Esophagus muscularis mucosa (tissue), 4 donors: ENCODE measurements around the gene ENPP3. TPM values are rescaled to one million over a fixed set of nuclear protein-coding genes. Genes with fewer than 3 reads are reported as not detected.

Source experiments
- DNase-seq: peaks from one replicate; pipeline ENCODE4 v3.0.0-alpha.2; 2017; ENCODE audit errors: extremely low spot score
- H3K27ac ChIP-seq, 4 donors: fragments of 200-600 bp; sonication (generic); replicated peaks in 1 of 4; 1 replicate in 3 of 4; 2 replicates in 1 of 4; pipeline ENCODE4 v1.5.1; 2016 to 2019; ENCODE audit warnings: mild to moderate bottlenecking in 1 of 4
- H3K27me3 ChIP-seq, 4 donors: fragments of 200-600 bp; sonication (generic); one replicate each; pipeline versions ENCODE4 v1.5.1 to v1.6.0; 2016 to 2019
- H3K36me3 ChIP-seq, 4 donors: fragments of 200-600 bp; sonication (generic); one replicate each; pipeline ENCODE4 v1.5.1; 2016 to 2019
- H3K4me1 ChIP-seq, 4 donors: fragments of 200-600 bp; sonication (generic); one replicate each; pipeline ENCODE4 v1.5.1; 2016 to 2019
- H3K4me3 ChIP-seq, 4 donors: fragments of 200-600 bp; sonication (generic); 1 replicate in 2 of 4; 2 replicates in 2 of 4; pipeline ENCODE4 v1.5.1; 2016 to 2019; ENCODE audit warnings: mild to moderate bottlenecking in 4 of 4, moderate library complexity in 1 of 4
- H3K9me3 ChIP-seq, 4 donors: fragments of 200-600 bp; sonication (generic); 1 replicate in 3 of 4; 2 replicates in 1 of 4; pipeline ENCODE4 v1.5.1; 2016 to 2019
- EP300 ChIP-seq: sonication (generic); formaldehyde crosslinking; IDR thresholded peaks from one replicate; pipeline ENCODE4 v1.6.1; 2017; ENCODE audit warnings: antibody characterized with exemption
- POLR2A ChIP-seq: fragments of 450-650 bp; IDR thresholded peaks from one replicate; pipeline ENCODE4 v1.6.1; 2017; ENCODE audit warnings: antibody characterized with exemption, moderate library complexity, mild to moderate bottlenecking, low read depth
- POLR2AphosphoS5 ChIP-seq, 2 donors: sonication (generic); formaldehyde crosslinking; IDR thresholded peaks; one replicate each; pipeline ENCODE4 v1.6.1; 2017; ENCODE audit warnings: antibody characterized with exemption in 2 of 2
- WGBS: methylation state at CpG from one replicate; pipeline ENCODE4 v1.1.5; 2018; 5-methylcytosine and 5-hydroxymethylcytosine counted together
- intact Hi-C: fragments of 100-400 bp; cut with DNase I; formaldehyde crosslinking; loops from one replicate; pipeline ENCODE4 v1.15.1; 2023
- total RNA-seq, 4 donors: library from RNA; depleted of rRNA; stranded (reverse); fragments of >200 nt; gene quantifications; one replicate each; pipeline versions ENCODE4 v1.1.0 to v1.2.1, GENCODE V29; 2016
- TF ChIP-seq, protein P1 (sequence below), 3 experiments: fragments of 200-600 bp in 2 of 3; fragments of 450-650 bp in 1 of 3; sonication (generic) in 2 of 3; IDR thresholded peaks; one replicate each; pipeline ENCODE4 v1.5.1; 2017 to 2019; ENCODE audit warnings: antibody characterized with exemption in 3 of 3, mild to moderate bottlenecking in 2 of 3, moderate library complexity in 1 of 3

The ENPP3 gene
- total RNA-seq, 4 donors from 2014 or later, result 0.42 to 0.78 (median 0.59) TPM

DNA sequence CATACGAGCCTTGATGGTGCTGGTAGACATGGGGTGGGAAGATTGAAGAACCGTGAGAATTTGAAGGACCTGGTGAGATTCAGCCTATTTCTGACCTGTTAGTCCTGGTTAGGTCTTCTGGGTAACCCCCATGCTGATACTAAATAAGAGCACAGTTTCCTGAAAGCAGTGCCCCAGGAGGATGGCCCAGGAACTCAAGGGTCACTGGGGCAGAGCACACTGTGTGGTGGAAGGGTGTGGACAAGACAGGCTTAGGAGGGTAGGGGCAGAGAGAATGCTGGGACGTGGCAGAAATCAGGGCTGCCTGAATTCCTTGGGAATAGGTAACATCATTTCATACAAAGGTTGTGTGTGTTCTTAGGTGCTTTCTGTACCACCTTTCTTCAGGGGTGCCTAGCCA lies 138.8 kb downstream of the ENPP3 start:
- DNase-seq, result no peak
- WGBS, result 80% methylated on average over 3 of the region's 3 CpGs
- no peaks in the 10 kb centered on the region for H3K9me3 ChIP-seq
- TF ChIP-seq, protein P1, sequence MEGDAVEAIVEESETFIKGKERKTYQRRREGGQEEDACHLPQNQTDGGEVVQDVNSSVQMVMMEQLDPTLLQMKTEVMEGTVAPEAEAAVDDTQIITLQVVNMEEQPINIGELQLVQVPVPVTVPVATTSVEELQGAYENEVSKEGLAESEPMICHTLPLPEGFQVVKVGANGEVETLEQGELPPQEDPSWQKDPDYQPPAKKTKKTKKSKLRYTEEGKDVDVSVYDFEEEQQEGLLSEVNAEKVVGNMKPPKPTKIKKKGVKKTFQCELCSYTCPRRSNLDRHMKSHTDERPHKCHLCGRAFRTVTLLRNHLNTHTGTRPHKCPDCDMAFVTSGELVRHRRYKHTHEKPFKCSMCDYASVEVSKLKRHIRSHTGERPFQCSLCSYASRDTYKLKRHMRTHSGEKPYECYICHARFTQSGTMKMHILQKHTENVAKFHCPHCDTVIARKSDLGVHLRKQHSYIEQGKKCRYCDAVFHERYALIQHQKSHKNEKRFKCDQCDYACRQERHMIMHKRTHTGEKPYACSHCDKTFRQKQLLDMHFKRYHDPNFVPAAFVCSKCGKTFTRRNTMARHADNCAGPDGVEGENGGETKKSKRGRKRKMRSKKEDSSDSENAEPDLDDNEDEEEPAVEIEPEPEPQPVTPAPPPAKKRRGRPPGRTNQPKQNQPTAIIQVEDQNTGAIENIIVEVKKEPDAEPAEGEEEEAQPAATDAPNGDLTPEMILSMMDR (IDR thresholded peaks at IDR 0.05), result no peak
- TF ChIP-seq POLR2AphosphoS5 (IDR thresholded peaks at IDR 0.05), result no peak
- no peak for TF ChIP-seq EP300
- TF ChIP-seq POLR2A, result no peak
- H3K4me1 ChIP-seq, result peaks cover 0 to 25% (median 19%) of the 10 kb centered on the region in 4 donors
- no peaks in the 10 kb centered on the region for H3K27me3 ChIP-seq
- H3K36me3 ChIP-seq, result no peaks in the 10 kb centered on the region
- H3K4me3 ChIP-seq, result no peak overlapping the region
- H3K27ac ChIP-seq, result no peak overlapping the region
- intact Hi-C loops, result no loop called here

DNA sequence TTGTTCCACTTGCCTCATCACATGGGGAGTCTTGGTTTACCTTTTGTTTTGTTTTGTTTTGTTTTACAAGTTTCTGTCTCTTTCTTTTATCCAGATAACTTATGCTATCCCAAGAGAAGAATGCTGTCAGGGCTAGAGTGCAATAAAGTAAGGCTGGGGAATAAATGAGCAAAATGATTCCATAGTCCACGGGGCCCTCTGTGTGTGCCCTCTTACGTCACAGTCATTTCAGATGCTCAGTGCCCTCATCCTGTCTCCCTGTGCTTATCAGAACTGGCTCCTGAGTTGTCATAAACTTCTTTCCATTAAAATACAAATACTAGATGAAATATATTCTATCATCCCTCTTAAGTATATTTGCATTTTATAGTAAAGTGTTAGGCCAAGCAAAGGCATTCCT lies 139.9 kb downstream of the ENPP3 start:
- Histone ChIP-seq H3K27ac (no peak overlapping the region), H3K9me3 (no peaks in the 10 kb centered on the region), H3K4me1 (peaks cover 0 to 25% (median 19%) of the 10 kb centered on the region in 4 donors), H3K4me3 (no peak overlapping the region), H3K36me3 (no peaks in the 10 kb centered on the region), H3K27me3 (no peaks in the 10 kb centered on the region)
- DNase-seq, result no peak
- TF ChIP-seq EP300 (no peak), POLR2AphosphoS5 (IDR thresholded peaks at IDR 0.05) (no peak), POLR2A (no peak)
- TF ChIP-seq, protein P1 (IDR thresholded peaks at IDR 0.05), result no peak
- intact Hi-C loops, result no loop called here
- 85% methylated on average over 2 of the region's 2 CpGs for WGBS

DNA sequence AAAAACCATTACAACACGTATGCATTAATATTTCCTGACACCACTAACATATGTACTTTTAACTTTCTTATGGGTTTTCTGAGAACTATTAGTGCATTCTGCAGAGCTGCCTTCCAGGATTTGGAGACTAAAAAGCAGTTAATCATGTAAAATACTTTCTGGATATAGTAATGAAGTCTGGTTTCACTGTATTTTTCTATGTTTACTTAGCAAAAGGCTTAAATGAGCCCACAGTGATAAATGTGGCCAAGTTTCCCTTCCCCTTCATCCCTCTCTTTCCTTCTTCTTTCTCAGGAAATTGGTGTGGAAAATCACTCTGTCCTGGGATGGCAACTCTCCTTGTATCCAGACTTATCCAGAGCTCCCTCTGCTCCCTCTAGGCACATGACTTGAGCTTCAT lies 141.1 kb downstream of the ENPP3 start:
- peaks cover 0 to 23% (median 18%) of the 10 kb centered on the region in 4 donors for H3K4me1 ChIP-seq
- WGBS, result 37% methylated on average over 1 of the region's 1 CpG
- intact Hi-C loops, result no loop called here
- no peaks in the 10 kb centered on the region for H3K9me3 ChIP-seq
- TF ChIP-seq EP300, result no peak
- no peak for TF ChIP-seq POLR2A
- TF ChIP-seq, protein P1 (IDR thresholded peaks at IDR 0.05), result no peak
- no peak for TF ChIP-seq POLR2AphosphoS5 (IDR thresholded peaks at IDR 0.05)
- H3K4me3 ChIP-seq, result no peak overlapping the region
- H3K27ac ChIP-seq, result peak overlapping the region in 2 of 4 donors; percentile 11 to 42
- no peak for DNase-seq
- H3K36me3 ChIP-seq, result no peaks in the 10 kb centered on the region
- H3K27me3 ChIP-seq, result no peaks in the 10 kb centered on the region

DNA sequence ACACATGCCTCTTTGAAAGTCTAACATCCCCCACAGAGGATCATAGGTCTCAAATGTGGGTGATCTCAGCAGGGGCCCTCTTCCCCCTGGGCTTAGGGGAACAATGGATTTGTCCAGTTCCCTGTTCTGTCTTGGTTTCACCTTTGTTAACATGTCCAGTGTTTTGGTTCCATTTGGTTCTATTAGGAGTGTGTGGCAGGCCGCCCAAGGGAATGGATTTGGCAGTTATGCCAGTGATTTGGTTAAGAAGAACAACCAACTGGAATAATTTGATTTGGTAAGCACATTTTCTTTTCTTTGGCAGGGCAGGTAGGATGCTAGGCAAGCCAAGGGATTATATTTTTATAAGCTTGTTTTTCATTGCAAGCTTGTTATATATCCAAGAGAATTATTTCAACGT lies 142.2 kb downstream of the ENPP3 start:
- no peak for DNase-seq
- 60% methylated on average over 2 of the region's 2 CpGs for WGBS
- no peaks in the 10 kb centered on the region for H3K9me3 ChIP-seq
- H3K27me3 ChIP-seq, result no peaks in the 10 kb centered on the region
- no peak overlapping the region for H3K27ac ChIP-seq
- intact Hi-C loops, result no loop called here
- no peak overlapping the region for H3K4me3 ChIP-seq
- H3K36me3 ChIP-seq, result no peaks in the 10 kb centered on the region
- H3K4me1 ChIP-seq, result peaks cover 0 to 15% (median 9%) of the 10 kb centered on the region in 4 donors
- TF ChIP-seq POLR2AphosphoS5 (IDR thresholded peaks at IDR 0.05) (no peak), POLR2A (no peak), EP300 (no peak)
- TF ChIP-seq, protein P1 (IDR thresholded peaks at IDR 0.05), result no peak

DNA sequence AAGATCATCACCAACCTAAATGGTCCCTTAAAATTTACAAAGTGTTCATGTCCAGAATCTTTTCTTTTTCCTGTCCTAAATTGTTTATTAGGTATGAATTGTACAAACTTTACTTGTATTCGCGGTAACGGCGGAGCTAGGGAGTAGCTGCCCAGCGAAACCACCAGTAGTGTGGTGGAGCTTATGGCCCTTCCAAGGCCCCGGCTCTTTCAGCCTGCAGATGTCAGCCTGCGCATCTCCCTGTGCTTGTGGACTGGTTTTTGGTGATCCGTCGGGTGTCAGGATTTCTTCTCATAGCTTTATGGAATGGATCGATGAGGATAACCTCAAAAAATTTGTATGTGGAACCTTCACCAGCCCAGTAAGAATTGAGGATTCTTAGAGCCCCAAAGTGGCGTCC lies 143.5 kb downstream of the ENPP3 start:
- Histone ChIP-seq H3K27ac (no peak overlapping the region), H3K36me3 (no peaks in the 10 kb centered on the region), H3K4me1 (peaks cover 0 to 15% (median 9%) of the 10 kb centered on the region in 4 donors), H3K4me3 (no peak overlapping the region), H3K9me3 (no peaks in the 10 kb centered on the region), H3K27me3 (no peaks in the 10 kb centered on the region)
- no peak for TF ChIP-seq POLR2AphosphoS5 (IDR thresholded peaks at IDR 0.05)
- no peak for TF ChIP-seq EP300
- TF ChIP-seq, protein P1 (IDR thresholded peaks at IDR 0.05), result no peak
- no peak for TF ChIP-seq POLR2A
- intact Hi-C loops, result no loop called here
- no peak for DNase-seq
- WGBS, result 91% methylated on average over 11 of the region's 11 CpGs
